ENCODE results near the gene BANK1.
A peak's percentile ranks its signal among the peaks of the same experiment; 100 is the strongest.

BANK1 gene, protein sequence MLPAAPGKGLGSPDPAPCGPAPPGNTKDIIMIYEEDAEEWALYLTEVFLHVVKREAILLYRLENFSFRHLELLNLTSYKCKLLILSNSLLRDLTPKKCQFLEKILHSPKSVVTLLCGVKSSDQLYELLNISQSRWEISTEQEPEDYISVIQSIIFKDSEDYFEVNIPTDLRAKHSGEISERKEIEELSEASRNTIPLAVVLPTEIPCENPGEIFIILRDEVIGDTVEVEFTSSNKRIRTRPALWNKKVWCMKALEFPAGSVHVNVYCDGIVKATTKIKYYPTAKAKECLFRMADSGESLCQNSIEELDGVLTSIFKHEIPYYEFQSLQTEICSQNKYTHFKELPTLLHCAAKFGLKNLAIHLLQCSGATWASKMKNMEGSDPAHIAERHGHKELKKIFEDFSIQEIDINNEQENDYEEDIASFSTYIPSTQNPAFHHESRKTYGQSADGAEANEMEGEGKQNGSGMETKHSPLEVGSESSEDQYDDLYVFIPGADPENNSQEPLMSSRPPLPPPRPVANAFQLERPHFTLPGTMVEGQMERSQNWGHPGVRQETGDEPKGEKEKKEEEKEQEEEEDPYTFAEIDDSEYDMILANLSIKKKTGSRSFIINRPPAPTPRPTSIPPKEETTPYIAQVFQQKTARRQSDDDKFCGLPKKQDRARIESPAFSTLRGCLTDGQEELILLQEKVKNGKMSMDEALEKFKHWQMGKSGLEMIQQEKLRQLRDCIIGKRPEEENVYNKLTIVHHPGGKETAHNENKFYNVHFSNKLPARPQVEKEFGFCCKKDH

DNA sequence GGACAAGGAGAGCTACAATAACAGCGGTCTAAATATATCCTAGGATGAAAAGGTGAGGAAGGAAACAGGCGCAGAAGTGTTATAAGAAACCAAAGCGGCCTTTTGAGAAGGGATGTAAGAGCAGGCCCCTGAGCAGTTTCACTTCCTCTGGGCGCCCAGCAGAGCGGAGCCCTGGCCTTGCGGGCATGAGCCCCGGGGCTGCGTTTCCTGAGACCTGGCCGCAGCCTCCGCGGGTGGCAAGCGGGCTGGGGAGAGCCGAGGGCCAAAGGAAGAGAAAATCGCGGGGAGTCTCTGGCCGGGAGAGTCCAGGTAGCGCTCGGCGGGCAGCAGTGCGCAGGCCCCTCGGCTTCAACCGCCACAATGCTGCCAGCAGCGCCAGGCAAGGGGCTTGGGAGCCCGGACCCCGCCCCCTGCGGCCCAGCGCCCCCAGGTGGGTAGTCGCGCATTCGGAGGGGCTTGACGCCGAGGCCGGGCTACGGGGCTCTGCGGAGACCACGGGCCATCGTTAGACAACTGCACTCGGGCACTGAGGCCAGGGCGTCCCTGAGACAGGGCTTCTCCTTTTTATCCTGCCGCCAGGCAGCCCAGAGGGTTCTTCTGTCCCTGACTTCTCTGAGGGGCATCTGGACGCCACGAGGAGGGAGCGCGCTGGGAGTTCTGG, at the start of gene BANK1:
TSS of gene BANK1 (plus strand) at position 210 of the 661 bp plus-strand sequence. CDS start at position 361, 151 bp downstream.
- DNase-seq: peak; percentile 25

DNA sequence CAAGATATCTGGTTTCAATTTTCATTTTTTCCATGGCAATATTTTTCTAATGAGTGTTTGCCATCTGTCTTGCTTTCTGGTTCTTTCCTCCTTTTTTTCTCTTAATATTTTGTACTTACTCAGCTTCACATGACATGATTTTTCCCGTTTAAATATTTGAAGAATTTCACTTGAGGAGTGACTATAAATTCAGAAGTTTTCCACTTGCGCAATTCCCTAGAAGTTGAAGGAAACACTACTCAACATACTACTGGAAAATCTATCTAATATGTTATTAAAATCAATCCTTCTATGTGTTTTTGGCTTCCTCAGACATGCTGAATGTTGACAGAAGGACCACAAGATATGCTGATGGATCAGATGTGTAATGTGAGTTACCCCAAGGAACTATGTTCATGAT, 36.8 kb upstream of the BANK1 start:
- no peak for DNase-seq

DNA sequence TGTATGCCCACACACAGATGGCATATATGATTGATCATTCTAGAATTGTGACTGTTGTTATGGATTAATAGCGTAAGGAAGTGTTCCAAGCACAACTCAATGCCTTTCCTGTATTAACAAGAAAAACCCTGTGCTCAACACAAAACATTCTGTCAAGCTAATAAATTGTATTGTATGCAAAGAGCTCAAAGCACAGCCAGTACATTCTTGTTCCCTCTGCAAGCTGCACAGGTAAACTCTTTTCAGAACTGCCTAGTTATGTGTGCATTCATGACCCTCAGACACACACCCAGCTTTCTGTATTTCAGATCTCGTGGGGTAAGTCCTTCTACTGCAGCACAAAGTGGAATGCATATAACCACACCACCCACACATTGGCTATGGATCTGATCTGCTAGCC, 34.3 kb upstream of the BANK1 start:
- DNase-seq: no peak

DNA sequence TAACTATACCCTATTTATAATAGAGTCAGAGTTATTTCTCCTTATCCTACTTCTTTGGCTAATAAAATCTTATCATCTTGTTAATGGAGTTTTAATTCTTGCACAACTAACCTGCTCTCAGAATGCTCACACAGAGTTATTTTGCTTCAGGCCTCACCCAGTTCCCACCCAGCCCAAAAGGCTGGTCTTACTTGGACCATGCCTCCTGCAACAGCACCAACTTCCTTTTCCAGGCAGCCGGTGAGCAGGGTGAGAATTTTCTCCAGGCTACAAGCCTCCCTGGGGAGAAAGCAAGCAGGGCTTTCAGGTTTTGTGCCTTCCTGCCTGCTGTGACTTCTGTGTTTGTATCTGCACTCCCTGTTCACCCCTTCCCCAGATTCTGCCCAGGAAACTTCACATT, 29.1 kb upstream of the BANK1 start:
- DNase-seq: no peak

DNA sequence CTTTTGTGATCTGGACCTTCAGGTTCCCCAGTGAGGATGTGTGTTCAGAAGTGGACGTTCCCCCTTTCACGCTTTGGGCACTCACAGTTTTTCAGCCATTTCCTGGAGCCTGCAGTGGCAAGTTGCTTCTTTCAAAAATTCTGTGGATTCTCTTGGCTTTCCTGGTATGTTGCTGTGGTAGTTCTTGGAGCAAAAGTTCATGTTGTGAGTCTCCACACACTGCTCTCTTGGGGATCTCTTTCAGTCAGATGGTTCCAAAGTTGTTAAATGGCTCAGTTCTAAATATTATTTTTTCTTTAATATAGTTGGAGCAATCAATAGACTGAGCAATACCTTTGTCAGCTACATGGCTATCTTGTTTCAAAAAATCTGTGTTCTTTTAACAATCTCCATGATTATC, 28.5 kb upstream of the BANK1 start:
- DNase-seq: no peak

DNA sequence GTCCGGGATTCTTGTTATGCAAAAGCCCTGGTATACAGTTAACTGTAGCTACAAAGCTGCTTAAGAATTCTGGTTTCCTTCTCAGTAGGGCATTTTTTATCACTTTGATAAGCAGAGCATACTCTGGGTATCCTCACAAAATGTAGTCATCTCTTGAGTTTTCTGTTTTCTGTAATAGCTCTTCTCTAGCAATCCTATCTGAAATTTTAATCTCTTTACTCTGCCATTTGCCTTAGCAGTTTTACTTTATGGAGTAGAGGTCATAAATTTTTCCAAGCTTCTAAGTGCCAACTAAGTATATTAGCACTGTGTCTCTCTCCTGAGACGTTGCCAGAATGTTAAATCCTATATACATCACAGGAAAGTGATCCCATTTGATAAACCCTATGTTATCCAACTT, 28.0 kb upstream of the BANK1 start:
- no peak for DNase-seq

DNA sequence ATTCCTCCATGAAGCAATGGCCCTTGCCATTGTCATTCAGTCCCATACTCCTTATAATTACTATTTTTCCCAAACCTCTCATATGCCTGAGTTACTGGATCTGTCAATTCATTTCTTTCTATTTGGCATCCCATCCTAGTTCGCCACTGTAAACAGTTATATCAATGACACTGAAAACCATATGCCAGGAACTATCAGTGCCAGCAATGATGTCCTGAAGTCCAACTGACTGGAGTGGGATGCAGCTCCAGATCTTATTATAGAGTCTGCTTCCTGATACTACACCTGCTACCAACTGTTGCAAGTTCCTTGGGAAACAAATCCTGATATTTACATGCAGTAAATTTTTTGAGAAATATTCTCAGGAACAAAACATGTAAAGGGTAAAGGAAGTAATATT, 27.0 kb upstream of the BANK1 start:
- DNase-seq: no peak

DNA sequence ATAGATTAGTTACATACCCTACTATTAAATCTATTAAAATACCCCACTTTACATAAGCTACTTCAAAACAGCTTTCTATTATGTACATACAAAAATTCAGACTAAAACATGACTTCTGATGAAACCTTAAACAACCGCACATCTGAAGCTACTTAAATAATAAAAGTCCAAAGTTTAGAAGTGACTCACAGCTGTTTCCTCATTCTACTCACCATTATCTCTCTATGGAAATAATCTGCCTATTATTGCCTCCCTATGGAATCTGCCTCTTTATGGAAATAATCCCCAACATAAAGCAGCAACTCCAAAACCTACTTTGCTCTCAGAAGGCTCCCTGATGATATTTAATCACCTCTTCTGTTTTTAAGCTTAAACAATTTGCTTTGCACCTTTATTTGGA, 15.7 kb upstream of the BANK1 start:
- DNase-seq: no peak

DNA sequence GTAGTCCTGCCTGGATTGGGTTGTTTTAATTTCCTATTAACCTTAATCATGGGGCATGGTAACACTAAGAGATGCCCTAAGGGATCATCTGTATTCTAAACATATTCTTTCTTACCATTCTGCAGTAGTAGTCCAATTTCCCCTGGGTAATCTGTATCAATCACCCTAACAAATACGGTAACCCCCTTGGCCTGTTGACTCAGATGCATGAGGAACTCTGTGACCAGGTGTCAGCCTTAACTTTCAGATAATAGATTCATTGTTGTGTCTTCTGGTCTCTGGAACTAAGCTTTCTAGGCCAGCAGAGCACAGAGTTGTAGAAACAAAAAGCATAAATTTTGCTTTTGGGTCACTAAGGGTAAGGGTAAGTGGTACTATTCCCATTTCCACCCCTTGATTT, 13.1 kb upstream of the BANK1 start:
- DNase-seq: no peak

DNA sequence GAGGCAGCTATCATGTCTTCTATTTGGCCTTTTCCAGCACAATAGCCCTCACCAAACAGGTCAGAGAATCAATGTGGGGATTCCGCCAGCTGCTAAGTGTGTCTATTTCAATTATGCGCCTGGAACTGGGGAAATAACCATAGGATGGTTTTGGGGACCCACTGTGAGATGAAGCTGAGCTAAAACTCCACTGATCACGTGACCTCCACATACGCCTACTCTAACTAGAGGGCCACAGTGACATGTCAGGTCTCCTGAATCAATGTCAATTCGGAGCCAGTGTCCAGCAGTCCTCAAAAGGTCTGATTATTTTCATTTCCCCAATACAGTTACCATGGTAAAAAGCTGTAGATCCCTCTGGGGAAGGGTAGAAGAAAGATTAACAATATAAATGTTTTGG, 10.2 kb upstream of the BANK1 start:
- no peak for DNase-seq

DNA sequence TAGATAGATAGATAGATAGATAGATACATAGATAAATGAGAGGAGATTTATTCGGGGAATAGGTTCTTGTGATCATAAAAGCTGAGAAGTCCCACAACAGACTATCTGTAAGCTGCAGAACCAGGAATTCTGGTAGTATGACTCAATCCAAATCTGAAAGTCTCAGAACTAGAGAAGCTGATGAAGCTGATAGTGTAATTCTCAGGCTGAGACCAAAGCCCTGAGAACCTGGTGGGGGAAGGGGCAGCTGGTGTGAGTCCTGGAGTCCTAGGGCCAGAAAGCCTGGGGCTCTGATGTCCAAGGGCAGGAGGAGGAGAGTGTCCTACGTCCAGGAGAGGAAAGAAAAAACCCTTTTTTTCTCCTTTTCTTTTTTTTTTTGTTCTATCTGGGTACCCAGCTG, 8.0 kb upstream of the BANK1 start:
- DNase-seq: no peak

DNA sequence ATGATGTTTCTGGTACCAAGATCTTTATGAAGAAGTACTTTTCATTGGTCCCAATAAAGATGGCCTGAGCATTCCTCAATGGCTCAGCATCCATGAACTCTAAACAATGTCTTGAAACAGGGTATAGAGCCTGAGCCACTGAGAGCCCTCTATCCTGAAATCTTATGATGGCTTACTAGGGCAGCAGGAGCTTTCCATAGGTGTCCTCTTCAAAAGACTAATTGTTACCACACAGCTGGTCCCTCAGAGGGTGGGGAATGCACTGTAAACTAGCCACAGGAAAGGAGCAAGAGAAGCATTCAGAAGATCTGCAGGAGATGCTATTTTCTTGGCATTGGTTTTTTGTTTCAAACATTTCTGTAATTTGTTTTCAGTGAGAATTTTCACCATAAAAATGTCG, 5.6 kb upstream of the BANK1 start:
- no peak for DNase-seq

DNA sequence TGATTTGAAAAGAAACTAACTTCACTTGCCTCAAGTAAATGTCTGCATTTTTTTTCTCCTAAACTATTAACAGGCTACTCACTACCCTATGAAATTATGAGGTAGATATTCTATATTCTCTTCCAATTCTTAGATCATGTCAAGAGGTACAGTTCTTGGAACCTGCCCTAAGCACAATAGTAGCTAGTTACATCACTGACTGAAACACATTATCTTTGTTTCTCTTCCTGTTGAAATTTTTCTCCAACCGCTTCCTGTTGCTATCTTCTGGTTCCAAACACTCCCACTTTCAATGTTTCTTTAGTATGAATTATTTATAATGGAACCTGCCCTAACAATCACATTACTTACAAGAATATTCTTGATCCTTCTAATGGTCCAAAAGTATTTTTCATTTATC, 5.0 kb upstream of the BANK1 start:
- no peak for DNase-seq

DNA sequence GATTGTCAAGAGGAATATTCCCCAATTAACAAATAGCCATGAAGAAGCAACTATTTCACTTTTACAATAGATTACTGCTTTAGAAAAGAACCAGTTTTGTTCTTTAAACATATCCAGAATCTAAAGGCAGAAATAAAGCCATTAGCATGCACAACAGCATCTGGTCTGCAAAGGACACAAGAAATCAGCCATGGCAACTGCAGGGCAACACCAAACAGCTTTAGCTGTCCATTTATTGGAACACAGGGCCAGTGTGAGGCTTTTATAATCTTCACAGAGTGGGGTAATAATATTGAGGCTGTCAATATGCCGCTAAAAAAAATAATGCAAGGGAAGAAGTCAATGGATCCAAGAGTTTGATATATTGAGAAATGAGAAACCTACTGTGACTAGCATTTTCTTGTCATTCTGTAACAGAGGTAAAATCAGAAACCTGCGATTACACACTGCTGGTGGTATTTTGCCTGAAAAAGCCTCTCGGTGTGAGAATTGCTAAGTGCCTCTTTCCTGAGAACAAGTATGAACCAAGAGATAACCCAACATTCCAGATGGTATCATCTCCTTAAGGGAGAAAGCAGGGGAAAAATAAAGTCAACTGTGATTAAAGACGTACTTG, 2.7 kb upstream of the BANK1 start:
- no peak for DNase-seq

DNA sequence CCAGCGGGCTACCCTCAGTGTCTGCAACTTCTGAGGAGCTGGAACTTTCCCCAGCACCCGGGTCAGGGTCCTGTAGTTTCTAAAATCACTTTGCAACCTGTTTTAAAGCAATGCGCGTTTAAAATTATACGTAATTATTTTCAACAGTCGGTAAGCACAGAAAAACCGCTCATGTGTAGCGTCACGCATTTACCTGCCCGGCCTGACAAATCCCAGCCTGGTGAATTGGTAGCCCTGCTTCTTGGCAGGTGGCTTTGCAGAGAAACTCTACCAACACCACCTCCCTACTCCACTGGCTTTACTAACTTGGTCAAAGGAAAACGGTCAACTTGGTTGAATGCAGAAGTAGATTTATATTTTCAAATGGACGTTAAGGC, 640 bp downstream of the BANK1 start:
- DNase-seq: no peak

DNA sequence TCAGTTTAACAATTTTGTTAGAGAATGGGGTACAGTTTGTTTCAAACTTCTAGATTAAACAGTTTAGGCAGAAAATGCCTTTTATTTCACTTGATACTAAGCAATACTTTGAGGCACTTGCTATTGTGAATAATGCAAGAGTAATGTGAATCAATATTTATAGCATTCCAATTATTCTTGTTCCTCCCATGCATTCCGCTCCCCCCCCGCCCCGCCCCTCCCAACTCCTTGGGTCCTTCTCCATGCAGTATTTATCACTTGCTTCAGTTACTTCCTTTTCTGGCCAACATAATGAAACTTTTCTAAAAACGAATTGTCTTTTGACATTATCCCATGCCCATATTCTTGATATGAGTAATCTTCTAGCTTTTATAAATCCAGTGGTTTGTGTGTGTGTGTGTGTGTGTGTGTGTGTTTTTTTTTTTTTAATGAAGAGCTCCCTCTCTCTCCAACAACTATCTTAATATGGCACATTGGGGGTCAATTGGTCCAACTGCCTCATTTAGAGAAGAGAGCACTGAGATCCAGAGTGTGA, 1.6 kb downstream of the BANK1 start:
- no peak for DNase-seq

DNA sequence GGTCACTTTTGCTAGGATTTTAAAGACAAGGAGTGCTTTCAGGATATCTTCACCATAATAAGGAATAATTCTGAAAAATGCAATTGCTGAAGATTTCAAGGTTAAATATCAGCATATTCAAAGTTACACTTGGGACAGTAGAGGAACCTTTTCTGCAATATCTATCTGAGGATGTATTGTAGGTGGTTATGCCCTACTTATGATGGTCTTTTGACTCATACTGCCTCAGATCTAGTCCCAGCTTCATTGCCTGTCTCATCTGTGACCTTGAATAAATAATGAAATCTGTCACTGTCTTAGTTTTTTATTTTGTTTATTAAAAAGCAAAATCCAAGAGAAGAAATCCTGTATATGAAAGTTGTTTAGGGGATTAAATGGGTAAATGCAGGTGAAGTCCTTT, 2.9 kb downstream of the BANK1 start:
- DNase-seq: no peak

DNA sequence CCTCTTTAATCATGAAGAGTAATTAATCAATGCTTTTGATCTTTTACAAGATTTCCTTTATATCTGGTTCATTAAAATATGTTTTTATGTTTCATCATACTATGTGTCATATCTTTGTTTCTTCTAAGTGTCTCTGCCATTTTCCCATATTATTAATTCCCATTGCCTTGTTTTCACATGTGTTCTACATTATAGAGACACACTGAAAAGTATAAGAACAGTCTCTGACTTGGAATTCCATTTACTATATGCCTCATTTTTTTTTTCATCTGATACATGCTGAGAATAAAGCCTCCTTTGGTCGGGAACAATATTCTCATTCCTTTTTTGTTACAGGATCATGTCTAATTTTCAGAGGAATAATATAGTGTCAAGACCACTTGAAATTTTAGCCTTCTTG, 4.3 kb downstream of the BANK1 start:
- no peak for DNase-seq

DNA sequence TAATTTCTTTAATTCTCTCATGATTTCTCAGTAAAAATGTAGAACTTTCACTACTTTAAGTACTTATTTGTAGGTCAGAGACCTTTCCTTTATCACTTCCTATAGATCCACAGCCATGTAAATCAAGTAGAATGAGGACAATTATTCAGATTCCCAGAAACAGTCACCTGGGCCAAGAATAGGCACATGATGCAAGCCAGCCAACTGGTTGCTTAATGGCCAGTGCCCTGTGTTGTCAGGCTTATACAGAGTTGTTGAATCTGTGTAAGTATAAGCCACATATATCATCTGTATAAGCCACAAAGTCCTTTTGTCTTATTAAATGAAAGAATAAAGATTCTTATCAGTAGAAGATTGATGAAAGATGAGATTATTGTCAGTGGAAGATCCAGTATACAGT, 5.2 kb downstream of the BANK1 start:
- DNase-seq: no peak

DNA sequence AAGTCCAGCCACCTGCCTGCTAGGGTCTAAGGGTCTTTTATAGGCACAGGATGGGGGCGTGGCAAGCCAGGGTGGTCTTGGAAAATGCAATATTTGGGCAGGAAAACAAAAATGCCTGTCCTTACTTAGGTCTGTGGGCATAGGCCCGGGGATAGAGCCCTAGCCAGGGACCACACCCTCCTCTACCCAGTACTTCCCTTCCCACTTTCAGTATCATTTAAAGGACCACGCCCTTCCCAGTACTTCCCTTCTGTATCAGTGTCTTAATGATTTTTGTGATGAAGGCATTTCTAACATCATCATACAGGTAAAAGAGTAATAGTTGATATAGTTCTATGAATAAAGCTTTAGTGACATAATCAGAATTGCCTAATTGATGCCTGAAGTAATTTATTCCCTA, 11.4 kb downstream of the BANK1 start:
- DNase-seq: no peak

DNA sequence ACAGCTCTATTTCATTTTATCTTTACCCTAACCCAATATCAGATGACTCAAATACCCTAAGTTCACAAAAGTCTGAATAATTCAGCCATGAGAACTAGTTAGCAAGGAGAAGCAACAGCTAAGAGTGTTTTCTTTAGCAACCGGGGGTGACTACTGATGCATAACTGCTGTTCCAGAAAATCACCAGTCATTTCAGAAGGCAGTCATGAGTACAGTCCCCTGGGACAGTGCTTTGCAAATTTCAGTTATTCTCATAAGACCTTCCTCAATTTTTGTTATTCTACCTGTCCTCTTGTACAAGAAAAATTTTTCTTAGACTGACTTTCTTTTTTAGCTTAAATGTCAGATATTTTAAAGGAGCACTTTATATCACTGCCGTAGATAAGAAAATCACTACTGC, 16.4 kb downstream of the BANK1 start:
- DNase-seq: no peak

DNA sequence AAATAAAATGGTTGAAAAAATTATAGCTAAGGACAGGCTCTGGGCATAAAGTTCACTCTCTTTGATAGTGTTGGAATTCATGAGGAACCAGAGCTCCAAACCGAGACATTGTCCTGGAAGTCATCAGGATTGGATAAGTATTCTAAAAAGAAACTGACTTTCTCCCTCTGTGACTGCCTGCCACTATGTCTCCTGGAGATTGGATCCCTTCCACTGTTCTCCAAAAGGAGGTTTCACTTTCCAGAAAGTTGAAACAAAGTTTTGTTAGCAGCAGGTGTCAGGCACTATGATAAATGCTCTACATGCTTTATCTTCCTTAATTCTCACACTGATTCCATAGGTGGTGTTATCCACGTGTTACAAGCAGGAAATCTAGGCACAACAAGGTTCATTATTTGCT, 16.8 kb downstream of the BANK1 start:
- no peak for DNase-seq

DNA sequence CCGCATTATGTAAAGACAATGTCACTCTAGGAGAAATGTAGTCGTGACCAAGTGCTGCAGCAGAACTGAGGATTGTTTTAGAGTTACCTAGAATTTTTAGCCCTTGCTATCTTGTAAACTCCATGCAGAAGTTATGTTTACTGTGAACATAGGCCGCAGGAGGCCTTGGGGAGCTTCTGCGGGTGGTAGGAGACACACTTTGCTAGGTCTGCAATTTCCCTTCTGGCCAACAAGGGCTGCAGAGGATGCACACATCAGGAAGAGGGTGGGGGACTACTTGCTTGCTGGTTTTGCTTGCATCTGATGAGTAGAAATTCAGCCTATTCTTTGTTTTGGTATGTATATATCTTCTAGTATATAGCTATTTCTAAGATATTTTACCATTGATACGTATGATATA, 23.1 kb downstream of the BANK1 start:
- no peak for DNase-seq

Measured in activated CD8-positive, alpha-beta memory T cell treated with anti-CD3 and anti-CD28 coated beads, Interleukin-2, amount 50 U/mL, for 4 hours (primary cell).